Sigmoid colon (tissue), 3 donors: Measurements from ENCODE around the gene CLVS2.

Experiments
- POLR2A ChIP-seq, 2 donors: fragments of 450-650 bp; IDR thresholded peaks; one replicate each; pipeline ENCODE4 v1.6.1; 2016; ENCODE audit warnings: antibody characterized with exemption in 2 of 2, mild to moderate bottlenecking in 2 of 2, moderate library complexity in 2 of 2
- TF ChIP-seq, protein P1 (sequence below), 4 experiments: fragments of 450-650 bp in 3 of 4; fragments of 200-600 bp in 1 of 4; IDR thresholded peaks; one replicate each; pipeline ENCODE4 v1.5.1; 2016 to 2019; ENCODE audit warnings: antibody characterized with exemption in 4 of 4, mild to moderate bottlenecking in 3 of 4, moderate library complexity in 2 of 4

GRCh38 chr6:122977180-122977579, 18.9 kb upstream of the CLVS2 start:
- TF ChIP-seq, protein P1, sequence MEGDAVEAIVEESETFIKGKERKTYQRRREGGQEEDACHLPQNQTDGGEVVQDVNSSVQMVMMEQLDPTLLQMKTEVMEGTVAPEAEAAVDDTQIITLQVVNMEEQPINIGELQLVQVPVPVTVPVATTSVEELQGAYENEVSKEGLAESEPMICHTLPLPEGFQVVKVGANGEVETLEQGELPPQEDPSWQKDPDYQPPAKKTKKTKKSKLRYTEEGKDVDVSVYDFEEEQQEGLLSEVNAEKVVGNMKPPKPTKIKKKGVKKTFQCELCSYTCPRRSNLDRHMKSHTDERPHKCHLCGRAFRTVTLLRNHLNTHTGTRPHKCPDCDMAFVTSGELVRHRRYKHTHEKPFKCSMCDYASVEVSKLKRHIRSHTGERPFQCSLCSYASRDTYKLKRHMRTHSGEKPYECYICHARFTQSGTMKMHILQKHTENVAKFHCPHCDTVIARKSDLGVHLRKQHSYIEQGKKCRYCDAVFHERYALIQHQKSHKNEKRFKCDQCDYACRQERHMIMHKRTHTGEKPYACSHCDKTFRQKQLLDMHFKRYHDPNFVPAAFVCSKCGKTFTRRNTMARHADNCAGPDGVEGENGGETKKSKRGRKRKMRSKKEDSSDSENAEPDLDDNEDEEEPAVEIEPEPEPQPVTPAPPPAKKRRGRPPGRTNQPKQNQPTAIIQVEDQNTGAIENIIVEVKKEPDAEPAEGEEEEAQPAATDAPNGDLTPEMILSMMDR (IDR thresholded peaks at IDR 0.05), result no peak
- TF ChIP-seq POLR2A (IDR thresholded peaks at IDR 0.05), result no peak
